Upper lobe of left lung (tissue), 6 donors: Measurements from ENCODE around the gene ADAMTS10. TPM values are rescaled to one million over a fixed set of nuclear protein-coding genes. Genes with fewer than 3 reads are reported as not detected.

Experiments used
- ATAC-seq, 2 donors: fragments of 200-7000 bp; cut with Tn5 transposase; one replicate each; pipeline ENCODE4 v1.9.1; 2022; ENCODE audit warnings: mild to moderate bottlenecking in 2 of 2, moderate library complexity in 2 of 2; ENCODE audit not compliant: low FRiP score in 2 of 2
- DNase-seq, 2 donors: peaks; one replicate each; pipeline ENCODE4 v3.0.0-alpha.2; 2019 to 2020
- H3K27ac ChIP-seq, 4 donors: fragments of 200-600 bp; sonication (generic); one replicate each; pipeline ENCODE4 v1.5.1; 2016 to 2019
- H3K27me3 ChIP-seq, 4 donors: fragments of 200-600 bp; sonication (generic); one replicate each; pipeline ENCODE4 v1.5.1; 2017 to 2019
- H3K36me3 ChIP-seq, 4 donors: fragments of 200-600 bp; sonication (generic); one replicate each; pipeline ENCODE4 v1.5.1; 2016 to 2019
- H3K4me1 ChIP-seq, 4 donors: fragments of 200-600 bp; sonication (generic); one replicate each; pipeline ENCODE4 v1.5.1; 2018 to 2019
- H3K4me3 ChIP-seq, 4 donors: fragments of 200-600 bp; sonication (generic); one replicate each; pipeline ENCODE4 v1.5.1; 2017 to 2019; ENCODE audit warnings: mild to moderate bottlenecking in 2 of 4, moderate library complexity in 1 of 4
- H3K9me3 ChIP-seq, 4 donors: fragments of 200-600 bp; sonication (generic); one replicate each; pipeline ENCODE4 v1.5.1; 2018 to 2019
- EP300 ChIP-seq, 4 donors: sonication (generic); formaldehyde crosslinking; IDR thresholded peaks; one replicate each; pipeline ENCODE4 v1.5.1; 2017; ENCODE audit warnings: antibody characterized with exemption in 4 of 4, control low read depth in 2 of 4
- POLR2A ChIP-seq, 4 donors: fragments of 450-650 bp; IDR thresholded peaks; one replicate each; pipeline ENCODE4 v1.5.1; 2016 to 2017; ENCODE audit warnings: antibody characterized with exemption in 4 of 4, mild to moderate bottlenecking in 2 of 4
- POLR2AphosphoS5 ChIP-seq, 2 donors: sonication (generic); formaldehyde crosslinking; IDR thresholded peaks; one replicate each; pipeline ENCODE4 v1.5.1; 2017; ENCODE audit warnings: antibody characterized with exemption in 2 of 2
- WGBS, 2 donors: methylation state at CpG; one replicate each; pipeline ENCODE4 v1.1.5; 2017 to 2018; 5-methylcytosine and 5-hydroxymethylcytosine counted together
- total RNA-seq, 6 donors: library from RNA; depleted of rRNA in 4 of 6; stranded (reverse); fragments of >200 nt in 4 of 6; gene quantifications; one replicate each; pipeline versions ENCODE4 v1.1.0 to v1.2.1, GENCODE V29; 2016 to 2021
- TF ChIP-seq, protein P1 (sequence below), 6 experiments: fragments of 450-650 bp in 4 of 6; fragments of 200-600 bp in 2 of 6; sonication (generic) in 2 of 6; IDR thresholded peaks; one replicate each; pipeline ENCODE4 v1.5.1; 2016 to 2019; ENCODE audit warnings: antibody characterized with exemption in 6 of 6
- donor health status: DM: no; HTN: no; CAD: no; lungs with moderate emphysema.
- donor health status: DM: no; HTN: yes; CAD: no; lungs with severe emphysema.

Gene ADAMTS10
- total RNA-seq, 6 donors from 2014 or later, result 11.9 to 103 (median 19.8) TPM

DNA sequence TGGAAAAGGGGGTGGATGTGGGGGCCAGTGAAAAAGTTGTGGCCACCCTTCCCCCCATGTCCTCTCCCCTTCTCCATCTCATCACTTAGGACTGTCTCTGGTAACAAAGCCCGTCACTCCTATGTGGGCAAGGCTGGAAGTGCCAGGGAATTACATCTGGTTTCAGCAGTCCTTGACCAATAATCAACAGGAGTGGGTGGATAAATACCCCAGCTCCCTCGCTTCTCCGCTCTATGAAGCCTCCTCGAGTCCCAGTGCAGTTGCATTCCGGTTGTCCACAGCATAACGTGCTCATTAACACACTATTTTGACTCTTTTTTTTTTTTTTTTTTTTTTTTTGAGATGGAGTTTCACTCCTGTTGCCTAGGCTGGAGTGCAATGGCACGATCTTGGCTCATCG, 64.8 kb downstream of the ADAMTS10 start:
- ATAC-seq, result no peak
- no peaks in the 10 kb centered on the region for H3K27me3 ChIP-seq
- no peak for DNase-seq
- H3K4me1 ChIP-seq, result peaks cover 0 to 3% (median 0%) of the 10 kb centered on the region in 4 donors
- H3K36me3 ChIP-seq, result peaks cover 0 to 29% (median 13%) of the 10 kb centered on the region in 4 donors
- 96% methylated on average over 8 of the region's 8 CpGs for WGBS, 2 donors
- no peak for TF ChIP-seq POLR2AphosphoS5 (IDR thresholded peaks at IDR 0.05)
- TF ChIP-seq EP300 (IDR thresholded peaks at IDR 0.05), result no peak
- no peak for TF ChIP-seq POLR2A (IDR thresholded peaks at IDR 0.05)
- TF ChIP-seq, protein P1, sequence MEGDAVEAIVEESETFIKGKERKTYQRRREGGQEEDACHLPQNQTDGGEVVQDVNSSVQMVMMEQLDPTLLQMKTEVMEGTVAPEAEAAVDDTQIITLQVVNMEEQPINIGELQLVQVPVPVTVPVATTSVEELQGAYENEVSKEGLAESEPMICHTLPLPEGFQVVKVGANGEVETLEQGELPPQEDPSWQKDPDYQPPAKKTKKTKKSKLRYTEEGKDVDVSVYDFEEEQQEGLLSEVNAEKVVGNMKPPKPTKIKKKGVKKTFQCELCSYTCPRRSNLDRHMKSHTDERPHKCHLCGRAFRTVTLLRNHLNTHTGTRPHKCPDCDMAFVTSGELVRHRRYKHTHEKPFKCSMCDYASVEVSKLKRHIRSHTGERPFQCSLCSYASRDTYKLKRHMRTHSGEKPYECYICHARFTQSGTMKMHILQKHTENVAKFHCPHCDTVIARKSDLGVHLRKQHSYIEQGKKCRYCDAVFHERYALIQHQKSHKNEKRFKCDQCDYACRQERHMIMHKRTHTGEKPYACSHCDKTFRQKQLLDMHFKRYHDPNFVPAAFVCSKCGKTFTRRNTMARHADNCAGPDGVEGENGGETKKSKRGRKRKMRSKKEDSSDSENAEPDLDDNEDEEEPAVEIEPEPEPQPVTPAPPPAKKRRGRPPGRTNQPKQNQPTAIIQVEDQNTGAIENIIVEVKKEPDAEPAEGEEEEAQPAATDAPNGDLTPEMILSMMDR (IDR thresholded peaks at IDR 0.05), result no peak
- H3K9me3 ChIP-seq, result no peaks in the 10 kb centered on the region
- no peak overlapping the region for H3K4me3 ChIP-seq
- no peak overlapping the region for H3K27ac ChIP-seq

DNA sequence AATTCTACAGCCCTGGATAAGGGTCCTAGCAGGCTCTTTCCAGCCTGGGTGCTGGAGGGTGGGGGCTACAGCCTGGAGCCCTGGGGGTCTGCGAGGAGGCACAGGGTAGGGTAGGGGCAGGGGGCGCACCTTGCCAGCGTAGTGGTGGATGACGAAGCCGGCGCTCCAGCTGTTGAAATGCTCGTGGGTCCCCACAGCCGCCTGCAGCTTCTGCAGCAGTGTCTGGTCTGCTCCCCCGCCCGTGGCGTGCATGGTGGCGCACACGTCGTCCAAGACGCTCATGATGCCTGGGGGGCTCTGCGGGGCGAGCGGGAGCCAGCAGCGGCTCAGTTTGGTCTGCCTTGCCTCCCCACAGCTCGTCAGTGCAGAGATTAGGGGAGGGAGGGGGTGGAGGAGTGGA, 66.3 kb downstream of the ADAMTS10 start:
- ATAC-seq (no peak), DNase-seq (no peak)
- H3K36me3 ChIP-seq, result peaks cover 0 to 26% (median 13%) of the 10 kb centered on the region in 4 donors
- H3K9me3 ChIP-seq, result no peaks in the 10 kb centered on the region
- 93 to 96% methylated on average over 9 to 19 of the region's 20 CpGs for WGBS, 2 donors
- no peaks in the 10 kb centered on the region for H3K27me3 ChIP-seq
- no peak overlapping the region for H3K27ac ChIP-seq
- no peak overlapping the region for H3K4me3 ChIP-seq
- TF ChIP-seq, protein P1 (IDR thresholded peaks at IDR 0.05), result no peak
- TF ChIP-seq POLR2A (IDR thresholded peaks at IDR 0.05) (no peak), EP300 (IDR thresholded peaks at IDR 0.05) (no peak), POLR2AphosphoS5 (IDR thresholded peaks at IDR 0.05) (no peak)
- peaks cover 0 to 7% (median 0%) of the 10 kb centered on the region in 4 donors for H3K4me1 ChIP-seq

DNA sequence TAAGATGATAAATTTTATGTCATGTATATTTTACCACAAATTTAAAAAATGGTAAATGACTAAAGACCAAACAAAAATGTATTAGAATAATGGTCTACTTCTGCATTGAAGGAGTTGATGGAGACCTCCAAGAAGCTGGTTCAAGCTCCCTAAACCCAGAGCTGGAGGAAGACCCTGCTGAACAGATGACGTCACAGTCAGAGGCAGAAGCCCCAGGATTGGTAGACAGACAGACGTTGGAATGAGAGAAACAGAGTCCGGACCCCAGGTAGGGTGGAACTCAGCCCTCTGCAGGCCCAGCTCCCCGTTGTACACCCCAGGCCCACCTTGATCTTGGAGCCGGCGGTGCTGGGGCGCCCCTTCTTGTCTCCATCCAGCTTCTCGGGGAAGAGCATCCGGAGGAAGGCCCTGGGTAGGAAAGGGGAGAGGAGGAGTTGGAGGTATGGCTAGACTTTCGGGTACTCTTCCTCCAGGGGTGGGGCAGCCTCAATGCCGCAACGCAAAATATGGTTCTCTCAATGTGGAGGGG, 70.8 kb downstream of the ADAMTS10 start:
- no peak overlapping the region for H3K27ac ChIP-seq
- 97% methylated on average over 12 of the region's 12 CpGs for WGBS, 2 donors
- H3K4me1 ChIP-seq, result peaks cover 0 to 7% (median 0%) of the 10 kb centered on the region in 4 donors
- TF ChIP-seq EP300 (IDR thresholded peaks at IDR 0.05), result no peak
- TF ChIP-seq POLR2AphosphoS5 (IDR thresholded peaks at IDR 0.05), result no peak
- TF ChIP-seq POLR2A (IDR thresholded peaks at IDR 0.05), result no peak
- TF ChIP-seq, protein P1 (IDR thresholded peaks at IDR 0.05), result no peak
- no peak overlapping the region for H3K4me3 ChIP-seq
- no peaks in the 10 kb centered on the region for H3K9me3 ChIP-seq
- ATAC-seq (no peak), DNase-seq (no peak)
- H3K36me3 ChIP-seq, result peaks cover 2 to 19% (median 11%) of the 10 kb centered on the region in 4 donors
- no peaks in the 10 kb centered on the region for H3K27me3 ChIP-seq

DNA sequence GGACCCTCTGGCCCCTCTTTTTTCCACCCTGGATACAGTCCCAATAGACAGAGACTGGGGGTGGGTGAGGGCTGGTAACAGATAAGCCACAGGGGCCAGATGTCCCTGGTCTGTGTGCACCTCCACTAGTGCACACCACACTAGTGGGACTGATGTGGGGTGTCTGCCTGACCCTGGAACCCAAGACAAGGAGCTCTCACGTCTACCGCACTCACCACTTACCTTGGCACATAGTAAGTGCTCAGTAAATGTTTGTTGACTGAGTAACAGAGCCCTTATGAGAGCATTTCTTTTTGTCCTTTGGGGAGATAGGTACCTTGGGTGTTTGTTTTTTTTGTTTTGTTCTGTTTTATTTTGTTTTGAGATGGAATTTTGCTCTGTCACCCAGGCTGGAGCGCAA, 73.4 kb downstream of the ADAMTS10 start:
- H3K27me3 ChIP-seq, result no peaks in the 10 kb centered on the region
- H3K4me3 ChIP-seq, result no peak overlapping the region
- WGBS, 2 donors, result 90 to 93% methylated on average over 3 of the region's 3 CpGs
- peaks cover 0 to 17% (median 8%) of the 10 kb centered on the region in 4 donors for H3K36me3 ChIP-seq
- DNase-seq (no peak), ATAC-seq (no peak)
- no peak overlapping the region for H3K27ac ChIP-seq
- peaks cover 0 to 7% (median 0%) of the 10 kb centered on the region in 4 donors for H3K4me1 ChIP-seq
- no peaks in the 10 kb centered on the region for H3K9me3 ChIP-seq
- TF ChIP-seq EP300 (IDR thresholded peaks at IDR 0.05) (no peak), POLR2AphosphoS5 (IDR thresholded peaks at IDR 0.05) (no peak), POLR2A (IDR thresholded peaks at IDR 0.05) (no peak)
- TF ChIP-seq, protein P1 (IDR thresholded peaks at IDR 0.05), result no peak

DNA sequence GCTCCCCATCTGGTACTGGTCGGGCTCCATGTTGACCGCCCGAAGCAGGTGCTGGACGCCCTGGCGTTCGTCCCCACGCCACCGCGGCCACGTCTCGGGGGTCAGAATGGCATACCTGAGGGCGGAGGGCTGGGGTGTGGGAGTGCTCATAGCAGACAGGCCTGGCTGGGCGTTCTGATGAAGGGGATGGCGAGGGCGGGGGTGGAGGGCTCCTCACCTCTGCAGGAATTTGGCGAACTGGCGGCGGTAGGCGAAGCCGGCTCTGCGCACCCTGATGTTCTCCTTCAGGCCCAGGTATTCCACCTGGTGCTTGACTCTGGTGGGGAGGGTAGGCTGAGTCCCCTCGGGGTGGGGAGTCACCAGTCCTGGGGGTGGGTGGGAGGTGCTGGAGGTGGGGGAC, 74.2 kb downstream of the ADAMTS10 start:
- TF ChIP-seq POLR2AphosphoS5 (IDR thresholded peaks at IDR 0.05) (no peak), POLR2A (IDR thresholded peaks at IDR 0.05) (no peak), EP300 (IDR thresholded peaks at IDR 0.05) (no peak)
- TF ChIP-seq, protein P1 (IDR thresholded peaks at IDR 0.05), result no peak
- H3K4me3 ChIP-seq, result no peak overlapping the region
- H3K36me3 ChIP-seq, result peaks cover 0 to 18% (median 4%) of the 10 kb centered on the region in 4 donors
- no peaks in the 10 kb centered on the region for H3K27me3 ChIP-seq
- H3K9me3 ChIP-seq, result no peaks in the 10 kb centered on the region
- 86 to 91% methylated on average over 20 to 21 of the region's 22 CpGs for WGBS, 2 donors
- ATAC-seq, result no peak
- H3K4me1 ChIP-seq, result peaks cover 0 to 7% (median 0%) of the 10 kb centered on the region in 4 donors
- DNase-seq, result no peak
- H3K27ac ChIP-seq, result no peak overlapping the region
